ACHN (cell line): ENCODE data around the gene XRCC4.

Experiments
- DNase-seq: peaks from one replicate; pipeline ENCODE4 v3.0.0-alpha.2; 2015
- in situ Hi-C: cut with HindIII; loops from 2 replicates; pipeline ENCODE4 v1.10.0; 2017; ENCODE audit warnings: low sequenced_read_pairs, low pct_ligation_motif_present, low pct_unique_long_range_greater_than_20kb

Gene XRCC4

DNA sequence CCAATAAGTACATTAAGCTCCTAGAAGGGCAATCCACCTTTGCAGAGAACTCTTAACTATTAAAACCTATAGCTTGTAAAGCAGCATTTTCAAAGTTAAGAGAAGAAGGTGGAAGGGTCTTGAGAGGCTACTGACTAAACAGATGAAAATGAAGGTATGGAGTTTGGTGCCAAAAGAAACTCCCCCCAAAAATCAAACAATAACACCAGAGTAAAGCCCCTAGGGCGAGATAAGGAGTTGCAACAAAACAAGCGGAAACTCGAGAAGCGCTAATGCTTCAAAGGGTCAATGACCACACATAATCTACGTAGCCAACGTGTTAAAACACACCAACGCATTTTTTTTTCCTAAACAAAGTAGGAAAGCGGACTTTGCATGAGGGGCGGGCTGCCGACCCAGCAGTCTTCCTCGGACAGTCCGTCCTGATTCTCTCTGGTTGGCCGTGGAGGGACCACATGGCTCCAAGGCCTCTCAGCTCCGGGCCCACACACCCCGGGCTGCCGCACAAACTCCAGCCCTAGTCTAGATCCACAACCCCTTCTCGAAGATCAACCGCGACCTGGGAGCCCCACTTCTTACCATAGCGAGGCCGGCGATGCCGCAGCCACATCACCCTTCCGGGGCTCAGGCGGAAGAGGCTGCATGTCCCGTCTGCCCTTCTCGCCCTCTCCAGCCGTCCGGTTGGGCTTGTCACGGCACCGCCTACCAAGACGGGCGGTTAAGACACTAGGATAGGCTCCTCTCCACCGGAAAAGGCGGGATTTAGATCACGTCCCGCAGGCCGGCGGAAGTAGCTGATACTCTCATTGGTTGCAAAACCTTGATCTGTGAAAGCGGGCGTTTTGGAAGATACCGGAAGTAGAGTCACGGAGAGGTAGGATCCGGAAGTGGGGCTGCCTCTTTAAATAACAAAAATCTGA lies at the start of gene XRCC4, which contains the start of gene TMEM167A:
Gene XRCC4, plus strand, starts transcription at position 806 of the 920 bp plus-strand sequence. CDS start 27,373 bp downstream, outside the sequence.
Gene TMEM167A, minus strand, starts transcription at position 653 of the 920 bp plus-strand sequence. Its CDS starts 71 bp downstream, at position 582.
- in situ Hi-C loops, result no loop called here
- peak; percentile 98 for DNase-seq

DNA sequence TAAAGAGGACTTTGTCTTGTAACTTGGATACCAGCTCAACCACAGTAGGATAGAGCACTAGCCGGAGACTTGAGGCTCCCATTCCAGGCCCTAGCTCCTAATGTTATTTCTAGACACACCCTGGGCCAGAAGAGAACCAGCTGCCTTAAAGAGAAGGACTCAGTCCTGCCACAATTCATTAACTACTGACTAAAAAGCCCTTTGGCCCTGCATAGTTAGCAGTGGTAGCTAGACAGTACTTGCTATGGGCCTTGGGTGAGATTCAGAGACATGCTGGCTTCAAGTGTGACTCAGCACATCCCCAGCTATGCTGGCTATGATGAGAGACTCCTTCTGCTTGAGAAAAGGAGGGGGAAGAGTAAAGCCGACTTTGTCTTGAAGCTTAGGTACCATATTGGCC lies 47.4 kb upstream of the XRCC4 start:
- peak; percentile 2 for DNase-seq
- in situ Hi-C loops, result no loop called here

DNA sequence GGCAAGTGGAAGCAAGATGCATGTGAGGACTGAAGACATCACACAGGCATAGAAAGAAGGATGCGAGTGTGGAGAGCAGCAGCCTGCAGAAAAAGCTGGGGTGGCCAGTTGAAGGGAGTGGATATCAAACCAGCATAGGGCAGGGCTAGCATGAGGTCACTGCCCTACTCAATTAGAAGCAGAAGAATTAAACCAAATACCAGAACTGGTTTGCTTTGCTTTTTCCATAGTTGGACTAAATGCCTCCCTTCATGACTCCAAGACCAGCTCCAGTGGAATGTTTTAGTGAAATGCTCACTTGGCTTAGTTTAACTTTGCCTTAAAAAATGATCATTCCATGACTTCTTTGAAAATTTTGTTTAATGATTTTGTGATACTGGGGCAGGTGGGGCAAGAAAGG lies 46.0 kb upstream of the XRCC4 start:
- DNase-seq, result no peak
- in situ Hi-C loops, result no loop called here

DNA sequence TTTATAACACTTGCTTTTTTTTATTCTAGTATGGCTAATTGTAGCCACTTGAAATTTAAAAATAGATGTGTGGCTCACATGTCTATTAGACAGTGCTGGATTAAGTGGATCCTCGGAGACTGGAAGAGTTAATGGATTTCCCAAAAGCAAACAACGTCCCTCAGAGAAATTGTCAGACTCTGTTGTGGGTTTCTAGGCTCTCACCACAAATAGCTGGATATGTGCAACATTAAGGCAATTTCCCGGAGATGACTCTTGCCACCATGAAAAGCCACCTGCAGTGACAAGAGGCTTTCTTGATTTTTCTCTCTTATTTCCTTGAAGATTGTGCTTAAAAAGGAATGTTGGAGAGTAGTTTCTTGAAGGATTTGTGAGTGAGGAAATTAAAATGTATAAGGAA lies 43.3 kb upstream of the XRCC4 start:
- in situ Hi-C loops, result no loop called here
- DNase-seq, result no peak

DNA sequence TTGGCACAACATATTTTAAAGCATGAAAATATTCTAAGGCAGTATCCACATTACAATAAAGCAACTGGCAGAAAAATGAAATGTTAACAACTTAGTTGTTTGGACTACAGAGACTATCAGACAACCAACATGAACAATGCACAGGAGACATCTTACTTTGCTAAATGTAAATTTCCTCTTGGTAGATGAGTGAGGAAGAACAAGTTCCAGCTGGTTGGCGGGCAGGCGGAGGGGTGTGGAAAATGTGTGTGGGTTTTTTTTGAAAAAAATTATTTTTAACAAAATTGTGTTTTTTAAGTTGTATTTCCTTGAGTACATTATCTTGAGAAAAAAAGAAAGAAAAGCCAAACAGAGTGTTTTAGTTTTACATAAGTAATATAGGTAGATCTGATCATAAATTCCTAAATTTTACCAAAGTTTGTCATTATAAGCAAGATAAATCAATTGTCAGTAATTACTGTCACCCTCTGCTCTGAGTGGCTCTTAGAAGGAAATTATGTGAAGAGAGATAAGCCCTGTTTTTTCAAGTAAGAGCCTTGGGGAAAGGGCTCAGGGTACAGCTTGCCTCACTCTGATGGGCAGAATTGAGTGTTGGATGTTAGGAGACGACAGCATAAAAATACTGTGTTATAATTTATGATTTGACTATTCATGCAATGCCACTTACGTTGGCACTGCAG lies 42.7 kb upstream of the XRCC4 start:
- no peak for DNase-seq
- in situ Hi-C loops, result no loop called here

DNA sequence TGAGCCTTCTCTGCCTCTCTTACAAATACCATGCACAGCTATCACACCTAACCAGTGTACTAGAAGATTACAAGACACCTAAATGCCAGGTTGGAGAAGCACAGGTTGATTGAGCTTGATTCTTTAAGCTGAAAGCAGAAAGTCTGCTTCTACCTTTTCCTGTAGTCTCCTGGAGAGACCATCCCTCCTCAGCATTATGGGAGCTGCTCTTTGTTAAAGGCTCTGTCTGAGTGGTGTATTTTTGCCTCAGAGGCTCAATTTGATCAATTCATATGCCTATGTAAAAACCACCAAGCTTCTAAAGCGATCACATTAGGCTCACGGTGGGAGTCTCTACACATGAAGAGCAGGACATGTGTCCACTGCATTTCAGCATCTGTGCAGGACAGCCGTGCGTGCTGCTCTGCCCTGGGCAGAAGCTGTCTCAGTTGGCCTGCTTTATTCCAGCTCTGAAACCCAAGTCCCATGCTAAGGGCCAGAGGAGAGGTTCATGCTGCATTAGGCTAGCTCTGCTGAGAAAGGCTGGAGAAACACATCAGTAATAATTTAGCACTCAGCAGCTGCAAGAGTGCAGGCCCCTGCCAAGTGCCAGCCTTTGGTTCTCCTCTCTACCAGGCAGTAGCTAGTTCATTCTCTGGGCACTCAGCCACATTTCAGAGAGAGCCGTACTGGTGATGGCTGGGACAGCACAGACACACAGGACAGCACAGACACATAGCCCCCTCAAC lies 41.8 kb upstream of the XRCC4 start:
- in situ Hi-C loops, result no loop called here
- DNase-seq, result no peak

DNA sequence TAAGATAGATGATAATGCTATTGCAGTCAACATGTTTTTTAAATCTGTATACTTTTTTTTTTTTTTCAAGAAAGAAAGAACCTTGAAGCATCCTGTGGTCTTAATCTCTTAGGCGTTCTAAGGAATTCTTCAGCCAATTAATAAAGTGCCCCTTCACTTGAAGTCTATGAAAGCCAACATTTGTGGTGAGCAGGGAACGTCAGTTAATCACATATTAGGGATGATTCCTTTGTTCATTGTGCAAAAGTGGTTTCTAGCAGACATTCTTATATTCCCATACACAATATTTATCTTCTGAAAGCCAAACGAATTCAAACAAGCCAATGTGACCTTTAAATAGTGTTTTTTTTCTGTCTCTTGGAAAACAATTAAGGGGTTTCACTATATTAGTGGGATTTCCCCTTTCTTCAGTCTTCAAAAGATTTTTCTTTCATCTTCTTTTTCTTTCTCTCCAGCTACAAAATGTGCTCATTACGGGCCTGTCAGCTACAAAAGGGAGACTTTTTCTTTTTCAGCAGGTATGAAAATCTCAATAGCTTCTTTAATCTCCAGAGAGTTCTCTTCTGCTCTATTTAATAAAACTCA lies 40.3 kb upstream of the XRCC4 start:
- no peak for DNase-seq
- in situ Hi-C loops, result no loop called here

DNA sequence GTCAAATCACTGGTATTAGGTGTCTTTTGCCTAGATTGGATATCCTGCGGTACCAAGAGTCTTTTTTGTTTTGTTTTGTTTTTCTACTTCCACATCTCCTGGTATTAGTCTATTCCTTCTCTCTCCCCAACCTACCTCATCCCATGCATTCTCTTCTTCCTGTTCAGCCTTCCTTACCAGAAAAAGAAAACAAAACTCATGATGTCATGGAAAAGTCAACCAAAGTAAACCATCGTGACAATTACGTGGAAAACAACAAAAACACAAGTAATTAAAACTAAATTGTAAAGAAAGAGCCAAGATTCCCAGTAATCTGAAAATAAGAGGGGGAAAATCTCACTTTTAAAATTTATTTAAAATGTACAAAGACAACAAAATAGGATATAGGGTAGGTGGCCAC lies 38.4 kb upstream of the XRCC4 start:
- in situ Hi-C loops, result no loop called here
- no peak for DNase-seq

DNA sequence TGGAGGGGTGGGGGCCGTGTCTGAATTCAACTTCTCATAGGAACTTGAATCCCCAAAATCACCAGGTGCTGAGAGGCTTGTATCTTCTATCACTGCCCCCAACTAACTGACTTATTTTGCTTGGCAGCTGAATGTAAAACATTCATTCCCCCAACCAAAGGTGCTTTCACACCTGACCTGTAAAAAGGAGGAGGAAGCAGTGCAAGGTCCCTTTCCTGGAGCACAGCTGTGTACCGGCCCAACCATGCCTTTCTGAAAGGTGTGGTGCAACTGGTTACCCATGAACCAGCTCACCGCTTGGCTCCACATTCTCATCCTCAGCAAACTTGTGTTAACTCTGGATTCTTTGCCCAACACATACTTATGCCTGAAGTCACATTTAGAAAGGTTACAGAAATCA lies 34.8 kb upstream of the XRCC4 start:
- in situ Hi-C loops, result no loop called here
- no peak for DNase-seq

DNA sequence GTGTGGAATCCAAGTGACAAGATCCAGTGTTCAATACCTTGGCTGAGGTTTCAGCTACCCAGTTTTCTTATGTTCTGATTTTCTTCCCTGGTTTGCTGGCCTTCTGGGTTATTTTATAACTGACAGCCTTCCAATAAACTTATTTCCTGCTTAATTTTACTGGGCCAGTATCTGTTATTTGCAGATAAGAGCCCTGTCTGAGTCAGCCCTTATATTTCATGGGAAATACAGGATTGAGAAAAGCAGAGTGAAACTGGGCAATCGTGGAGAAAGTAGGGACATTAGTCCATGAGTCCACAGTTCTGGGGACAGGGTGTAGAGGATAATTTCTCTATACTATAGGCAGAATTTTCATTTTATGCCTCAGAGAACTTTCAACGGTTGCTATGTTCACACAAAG lies 32.4 kb upstream of the XRCC4 start:
- DNase-seq, result no peak
- in situ Hi-C loops, result no loop called here

DNA sequence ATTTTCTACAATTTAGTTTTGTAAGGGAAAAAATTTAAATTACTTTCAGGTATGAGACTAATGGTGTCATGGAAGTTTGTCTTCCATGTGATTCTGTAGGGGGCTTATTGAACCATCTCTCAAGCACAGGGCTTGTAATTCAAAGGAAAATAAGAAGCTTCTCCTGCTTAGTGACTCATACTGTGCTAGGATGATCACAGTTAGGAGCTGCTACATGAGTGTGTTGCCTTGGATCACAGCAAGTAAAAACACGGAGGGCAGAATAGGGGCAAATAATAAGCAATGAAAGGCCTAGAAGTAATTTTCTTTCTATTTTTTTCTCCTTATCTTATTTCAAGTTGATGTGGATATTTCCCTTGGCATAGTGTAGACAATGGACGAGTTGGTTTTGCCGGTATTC lies 29.1 kb upstream of the XRCC4 start:
- DNase-seq, result no peak
- in situ Hi-C loops, result no loop called here

DNA sequence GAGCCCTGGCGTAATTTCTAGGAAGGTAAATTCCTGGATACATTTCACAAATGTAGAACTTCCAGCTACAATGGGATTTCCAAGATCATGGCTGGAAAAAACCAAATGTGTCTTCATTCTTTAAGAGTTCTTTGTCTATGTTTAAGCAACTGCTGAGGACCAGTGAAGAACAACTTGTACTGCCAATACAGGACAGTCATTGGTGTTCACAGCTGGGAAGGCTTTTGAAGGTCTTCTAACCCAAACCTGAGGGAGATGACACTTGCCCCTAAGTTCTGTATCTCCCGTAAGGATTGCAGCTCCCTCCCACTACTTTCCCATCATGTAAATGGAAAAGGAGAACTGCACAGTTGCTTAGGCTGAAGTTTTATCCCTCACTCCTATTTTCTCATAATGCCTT lies 28.5 kb upstream of the XRCC4 start:
- in situ Hi-C loops, result no loop called here
- no peak for DNase-seq

DNA sequence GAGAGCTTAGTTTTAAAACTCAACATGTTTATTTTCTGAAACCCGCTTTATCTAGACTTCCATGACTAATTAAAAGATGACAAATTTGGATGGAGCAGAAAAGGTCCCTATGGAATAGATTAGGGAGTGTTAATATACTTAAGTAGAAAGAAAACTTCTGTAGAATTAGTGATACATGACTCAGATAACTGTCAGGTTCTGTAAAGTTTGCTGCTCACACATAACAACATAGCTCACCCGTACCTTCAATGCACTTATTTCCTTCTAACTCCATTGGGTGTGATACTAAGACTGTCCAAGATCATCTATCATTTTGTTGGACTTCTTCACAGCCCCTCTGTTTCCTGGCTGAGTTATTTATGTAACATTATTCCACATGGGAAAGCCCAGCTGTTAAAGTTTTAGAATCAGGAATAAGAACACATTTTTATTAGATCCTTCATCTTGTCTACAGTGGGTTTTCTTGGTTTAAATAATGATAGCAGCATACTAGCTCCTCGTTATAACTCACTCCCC lies 27.9 kb upstream of the XRCC4 start:
- in situ Hi-C loops, result no loop called here

DNA sequence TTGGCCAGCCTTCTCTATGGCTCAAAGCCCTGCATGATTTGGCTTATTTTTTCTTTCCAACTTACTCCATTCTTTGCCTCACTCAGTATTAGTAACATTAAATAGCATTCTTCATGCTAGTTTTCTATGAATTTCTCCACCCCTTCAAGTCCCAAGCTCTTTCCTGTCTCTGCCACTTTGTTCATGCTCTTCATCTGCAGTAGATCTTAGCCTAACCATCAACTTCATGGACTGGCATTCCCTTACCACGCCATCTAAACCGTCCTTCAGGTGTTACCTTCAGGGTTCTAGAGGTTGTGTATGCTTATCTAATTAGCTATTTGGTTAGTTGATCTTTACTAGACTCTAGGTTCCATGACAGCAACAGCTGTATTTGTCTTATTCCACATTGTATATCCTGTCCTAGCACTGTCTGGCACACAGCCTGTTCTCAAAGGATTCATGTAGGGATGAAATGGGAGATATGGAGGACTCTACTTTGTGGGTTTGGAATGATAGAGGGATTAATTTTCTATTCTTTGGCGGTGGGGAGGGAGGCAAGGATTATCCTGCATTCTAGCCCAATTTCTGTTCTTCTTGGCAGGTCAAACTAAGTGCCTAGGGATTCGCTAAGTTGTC lies 26.5 kb upstream of the XRCC4 start:
- DNase-seq, result no peak
- in situ Hi-C loops, result no loop called here

More for the DNA sequence above, 27.9 kb upstream of the XRCC4 start:
- no peak for DNase-seq

DNA sequence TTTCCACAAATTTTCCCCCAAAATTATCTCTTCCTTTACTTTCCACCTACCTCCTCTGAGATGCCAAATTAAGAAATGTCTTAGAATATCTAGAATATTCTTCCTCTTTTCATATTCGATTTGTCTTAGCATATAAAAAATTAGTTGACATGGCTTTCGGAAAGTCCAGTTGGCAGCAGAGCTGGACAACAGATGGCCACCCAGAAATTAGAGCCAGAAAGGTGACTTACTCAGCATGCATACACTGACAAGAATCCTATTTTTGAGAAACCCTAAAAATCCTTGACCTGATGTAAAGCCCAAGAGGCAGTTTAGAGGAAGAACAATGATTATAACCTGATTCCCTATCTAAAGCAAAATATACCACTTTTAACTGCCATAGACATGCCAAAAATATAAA lies 22.2 kb upstream of the XRCC4 start:
- DNase-seq, result no peak

DNA sequence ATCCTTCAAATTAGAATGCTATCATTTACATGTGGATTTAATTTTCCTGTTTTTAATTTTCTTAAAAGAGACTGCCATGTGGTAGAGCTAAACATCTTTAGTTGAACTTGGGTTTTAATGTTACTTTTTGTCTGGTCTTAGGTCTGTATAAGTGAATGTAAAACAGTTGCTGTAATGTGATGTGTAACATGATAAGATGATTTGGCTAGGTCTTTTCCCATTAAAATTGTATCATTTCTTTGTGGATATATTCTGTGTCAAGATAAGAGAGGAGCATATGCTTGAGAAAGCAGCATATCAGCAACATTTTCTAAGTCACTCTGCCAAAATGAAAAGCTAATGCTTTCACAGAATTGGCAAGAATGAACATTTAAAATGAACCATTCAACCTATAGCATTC lies 18.6 kb upstream of the XRCC4 start:
- in situ Hi-C loops, result no loop called here
- no peak for DNase-seq

More for the DNA sequence above, 22.2 kb upstream of the XRCC4 start:
- in situ Hi-C loops, result no loop called here

DNA sequence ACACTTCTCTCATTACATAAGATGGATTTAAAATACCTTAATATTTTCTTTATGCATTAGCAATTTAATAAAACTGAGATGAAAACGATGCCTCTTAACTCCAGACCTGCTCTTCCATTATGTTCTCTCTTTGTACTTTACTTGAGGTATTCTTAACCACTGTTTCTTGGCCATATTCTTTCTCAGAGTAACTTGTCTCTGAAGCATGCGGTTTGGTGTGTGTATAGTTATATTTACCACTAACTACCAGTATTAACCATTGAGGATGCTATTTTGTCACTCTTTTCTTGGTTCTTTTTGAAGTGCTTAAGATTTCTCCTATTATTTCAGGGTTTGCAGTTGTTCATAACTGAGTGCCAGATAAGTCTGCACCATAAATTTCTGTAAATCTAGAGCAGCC lies 18.0 kb upstream of the XRCC4 start:
- in situ Hi-C loops, result no loop called here
- DNase-seq, result no peak

DNA sequence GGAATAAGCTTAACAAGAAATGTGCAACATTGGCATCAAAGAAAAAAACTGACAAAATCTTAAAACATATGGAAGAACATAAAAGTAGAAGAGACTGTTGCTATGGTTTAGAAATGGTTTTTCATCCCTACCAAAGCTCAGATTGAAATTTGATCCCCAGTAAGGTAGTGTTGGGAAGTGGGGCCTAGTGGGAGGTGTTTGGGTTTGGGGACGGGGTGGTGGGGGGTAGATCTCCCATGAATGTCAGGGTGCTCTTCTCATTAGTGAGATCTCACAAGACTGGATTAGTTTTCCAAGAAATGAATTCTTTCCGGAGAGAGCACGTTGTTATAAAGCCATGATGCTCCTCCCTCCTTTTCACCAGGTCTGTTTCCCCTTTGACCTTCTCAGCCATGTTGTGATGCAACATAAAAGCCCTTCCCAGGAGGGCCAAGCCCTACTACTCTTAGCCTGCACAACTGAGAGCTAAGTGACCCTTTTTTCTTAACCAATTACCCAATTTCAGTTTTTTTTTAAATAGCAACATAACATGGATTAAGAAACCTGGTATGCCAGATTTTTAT lies 10.7 kb upstream of the XRCC4 start:
- no peak for DNase-seq
- in situ Hi-C loops, result no loop called here
